CD4-positive, CD25-positive, alpha-beta regulatory T cell (primary cell): ENCODE measurements around the gene AP1B1. TPM values are rescaled to one million over a fixed set of nuclear protein-coding genes. Genes with fewer than 3 reads are reported as not detected.
A peak's percentile ranks its signal among the peaks of the same experiment; 100 is the strongest.
"Not testable (repeated sequence)": the region's sequence is repeated elsewhere in the genome, so short reads cannot be mapped to it uniquely, and the experiment has no call there.

Source experiments
- ATAC-seq, 2 donors: fragments of 150-1000 bp; cut with Tn5 transposase; one replicate each; pipeline ENCODE4 v1.10.0; 2021; ENCODE audit warnings: low read depth in 2 of 2, moderate number of reproducible peaks in 2 of 2, moderate library complexity in 1 of 2
- DNase-seq, 3 donors: peaks; one replicate each; pipeline versions ENCODE4 v3.0.0 to v3.0.0-alpha.2; 2012 to 2022; ENCODE audit warnings: mixed read lengths in 1 of 3
- H3K27ac ChIP-seq: one replicate; pipeline ENCODE4 v1.7.0; 2013; ENCODE audit warnings: mild to moderate bottlenecking, low read length; ENCODE audit not compliant: insufficient read depth, poor library complexity, severe bottlenecking
- H3K27me3 ChIP-seq: one replicate; pipeline ENCODE4 v1.7.0; 2013; ENCODE audit warnings: low read length; ENCODE audit not compliant: control insufficient read depth, insufficient read depth
- H3K36me3 ChIP-seq: one replicate; pipeline ENCODE4 v1.7.0; 2013; ENCODE audit warnings: mild to moderate bottlenecking, low read length, moderate library complexity; ENCODE audit not compliant: control insufficient read depth, insufficient read depth
- H3K4me1 ChIP-seq: 2 replicates; pipeline ENCODE4 v1.7.0; 2013; ENCODE audit warnings: mild to moderate bottlenecking, low read length; ENCODE audit not compliant: insufficient read depth, control insufficient read depth, poor library complexity, severe bottlenecking
- H3K4me3 ChIP-seq: one replicate; pipeline ENCODE4 v1.7.0; 2013; ENCODE audit warnings: low read depth, mild to moderate bottlenecking, low read length, moderate library complexity
- H3K9me3 ChIP-seq, 2 experiments: 1 replicate in 1 of 2; 2 replicates in 1 of 2; pipeline ENCODE4 v1.7.0; 2013; ENCODE audit warnings: low read length in 2 of 2, mild to moderate bottlenecking in 1 of 2, moderate library complexity in 1 of 2; ENCODE audit not compliant: control insufficient read depth in 2 of 2
- H3K27ac Mint-ChIP-seq, 3 donors: one replicate each; pipeline ENCODE4 v1.8.0; 2020 to 2022; ENCODE audit warnings: mild to moderate bottlenecking in 3 of 3, mixed read lengths in 3 of 3, moderate library complexity in 2 of 3
- H3K27me3 Mint-ChIP-seq: one replicate; pipeline ENCODE4 v1.8.0; 2022; ENCODE audit warnings: mild to moderate bottlenecking, mixed read lengths
- H3K36me3 Mint-ChIP-seq: one replicate; pipeline ENCODE4 v1.8.0; 2020; ENCODE audit warnings: mixed read lengths
- H3K4me1 Mint-ChIP-seq, 4 donors: one replicate each; pipeline ENCODE4 v1.8.0; 2020 to 2022; ENCODE audit warnings: mixed read lengths in 4 of 4, mild to moderate bottlenecking in 1 of 4
- H3K4me3 Mint-ChIP-seq, 4 donors: one replicate each; pipeline ENCODE4 v1.8.0; 2020 to 2022; ENCODE audit warnings: mild to moderate bottlenecking in 4 of 4, mixed read lengths in 4 of 4, moderate library complexity in 3 of 4
- H3K9me3 Mint-ChIP-seq, 7 donors: one replicate each; pipeline ENCODE4 v1.8.0; 2020 to 2022; ENCODE audit warnings: mixed read lengths in 7 of 7, mild to moderate bottlenecking in 3 of 7, moderate library complexity in 2 of 7
- polyA plus RNA-seq, 4 donors: library from polyadenylated mRNA; unstranded; fragments of 300-500 nt; fragmentation: Illumina TruSeq; gene quantifications; one replicate each; pipeline ENCODE4 v1.2.3, GENCODE V29; 2021
- total RNA-seq: library from RNA; stranded (reverse); gene quantifications from one replicate; pipeline ENCODE4 v1.2.3, GENCODE V29; 2022

AP1B1 gene
- total and polyA plus RNA-seq, 5 donors from 2014 or later, result 11.7 to 40.8 (median 14.7) TPM

- H3K4me3 ChIP-seq, H3K27me3 Mint-ChIP-seq, H3K27ac ChIP-seq, H3K36me3 ChIP-seq, H3K9me3 ChIP-seq, H3K4me1 ChIP-seq, H3K4me3 Mint-ChIP-seq, ATAC-seq, H3K9me3 Mint-ChIP-seq, DNase-seq, H3K27me3 ChIP-seq, H3K27ac Mint-ChIP-seq, H3K36me3 Mint-ChIP-seq: not testable (repeated sequence)
- peaks cover 0 to 21% (median 11%) of the 10 kb centered on the region in 4 donors for H3K4me1 Mint-ChIP-seq
These were observed 30.3 kb upstream of the AP1B1 start for GRCh38 chr22:29418704-29419103.

- not testable (repeated sequence) for H3K27me3 Mint-ChIP-seq, H3K9me3 ChIP-seq, H3K27me3 ChIP-seq, H3K4me1 ChIP-seq, H3K9me3 Mint-ChIP-seq, H3K36me3 ChIP-seq, H3K36me3 Mint-ChIP-seq
- H3K4me3 ChIP-seq, result peak overlapping the region; percentile 88
- peak overlapping the region; percentile 80 for H3K27ac ChIP-seq
- H3K4me3 Mint-ChIP-seq, result peak overlapping the region; percentile 69 to 95 (median 92)
- DNase-seq (peak; percentile 39 to 92 (median 69)), ATAC-seq (peak; percentile 85 to 86)
- peak overlapping the region; percentile 94 to 97 (median 96) for H3K27ac Mint-ChIP-seq
- H3K4me1 Mint-ChIP-seq, result peaks cover 0 to 29% (median 13%) of the 10 kb centered on the region in 4 donors
These were observed 26.7 kb upstream of the AP1B1 start for GRCh38 chr22:29414951-29415591.

GRCh38 chr22:29412772-29413171, 24.4 kb upstream of the AP1B1 start:
- H3K9me3 Mint-ChIP-seq, H3K36me3 ChIP-seq, H3K27ac Mint-ChIP-seq, H3K4me1 ChIP-seq, H3K9me3 ChIP-seq, H3K27me3 Mint-ChIP-seq, H3K4me3 ChIP-seq, H3K27ac ChIP-seq, H3K4me3 Mint-ChIP-seq, H3K36me3 Mint-ChIP-seq, H3K27me3 ChIP-seq: not testable (repeated sequence)
- ATAC-seq (peak; percentile 25 to 36), DNase-seq (peak in 1 of 3 donors; percentile 31)
- peaks cover 0 to 29% (median 14%) of the 10 kb centered on the region in 4 donors for H3K4me1 Mint-ChIP-seq

- not testable (repeated sequence) for DNase-seq, H3K27me3 Mint-ChIP-seq, H3K9me3 ChIP-seq, ATAC-seq, H3K27me3 ChIP-seq, H3K36me3 Mint-ChIP-seq, H3K4me3 ChIP-seq, H3K9me3 Mint-ChIP-seq, H3K27ac ChIP-seq, H3K4me1 ChIP-seq, H3K36me3 ChIP-seq
- peak overlapping the region in 1 of 4 donors; percentile 28 for H3K4me3 Mint-ChIP-seq
- H3K27ac Mint-ChIP-seq, result peak overlapping the region in 2 of 3 donors; percentile 56 to 69
- H3K4me1 Mint-ChIP-seq, result peaks cover 0 to 26% (median 15%) of the 10 kb centered on the region in 4 donors
These were observed 23.3 kb upstream of the AP1B1 start for GRCh38 chr22:29411569-29412211.

GRCh38 chr22:29408940-29409339, 20.6 kb upstream of the AP1B1 start:
- Histone ChIP-seq H3K9me3 (no peaks in the 10 kb centered on the region), H3K36me3 (no peaks in the 10 kb centered on the region), H3K4me1 (no peaks in the 10 kb centered on the region), H3K4me3 (no peak overlapping the region), H3K27ac (no peak overlapping the region), H3K27me3 (no peaks in the 10 kb centered on the region)
- peaks cover 5% of the 10 kb centered on the region for H3K27me3 Mint-ChIP-seq
- H3K9me3 Mint-ChIP-seq, result no peaks in the 10 kb centered on the region
- no peak for ATAC-seq
- no peak for DNase-seq
- no peak overlapping the region for H3K4me3 Mint-ChIP-seq
- no peaks in the 10 kb centered on the region for H3K36me3 Mint-ChIP-seq
- H3K4me1 Mint-ChIP-seq, result peaks cover 0 to 8% (median 4%) of the 10 kb centered on the region in 4 donors
- H3K27ac Mint-ChIP-seq, result no peak overlapping the region

- peaks cover 34% of the 10 kb centered on the region for H3K27me3 Mint-ChIP-seq
- H3K4me1 ChIP-seq, DNase-seq, H3K4me3 ChIP-seq, H3K4me1 Mint-ChIP-seq, ATAC-seq, H3K36me3 Mint-ChIP-seq, H3K9me3 ChIP-seq, H3K36me3 ChIP-seq, H3K27ac Mint-ChIP-seq, H3K9me3 Mint-ChIP-seq, H3K4me3 Mint-ChIP-seq, H3K27me3 ChIP-seq, H3K27ac ChIP-seq: not testable (repeated sequence)
These were observed 13.2 kb upstream of the AP1B1 start for GRCh38 chr22:29401538-29401937.

GRCh38 chr22:29400576-29400975, 12.2 kb upstream of the AP1B1 start:
- Histone ChIP-seq H3K27ac (no peak overlapping the region), H3K36me3 (no peaks in the 10 kb centered on the region), H3K9me3 (no peaks in the 10 kb centered on the region), H3K4me3 (no peak overlapping the region), H3K27me3 (peaks cover 4% of the 10 kb centered on the region), H3K4me1 (no peaks in the 10 kb centered on the region)
- H3K4me3 Mint-ChIP-seq, result no peak overlapping the region
- DNase-seq (no peak), ATAC-seq (no peak)
- no peaks in the 10 kb centered on the region for H3K4me1 Mint-ChIP-seq
- H3K36me3 Mint-ChIP-seq, result no peaks in the 10 kb centered on the region
- no peak overlapping the region for H3K27ac Mint-ChIP-seq
- H3K9me3 Mint-ChIP-seq, result no peaks in the 10 kb centered on the region
- H3K27me3 Mint-ChIP-seq, result peaks cover 37% of the 10 kb centered on the region

- H3K9me3 Mint-ChIP-seq, result no peaks in the 10 kb centered on the region
- no peaks in the 10 kb centered on the region for H3K9me3 ChIP-seq
These were observed 9.4 kb upstream of the AP1B1 start for GRCh38 chr22:29397791-29398190.

More at GRCh38 chr22:29397791-29398190, 9.4 kb upstream of the AP1B1 start:
- ATAC-seq, result no peak
- DNase-seq, result no peak
- peaks cover 4% of the 10 kb centered on the region for H3K27me3 ChIP-seq
- H3K27ac Mint-ChIP-seq, result no peak overlapping the region
- H3K4me1 Mint-ChIP-seq, result peaks cover 0 to 5% (median 2%) of the 10 kb centered on the region in 4 donors
- H3K27me3 Mint-ChIP-seq, result peaks cover 35% of the 10 kb centered on the region
- no peak overlapping the region for H3K27ac ChIP-seq
- H3K4me3 Mint-ChIP-seq, result no peak overlapping the region
- H3K36me3 Mint-ChIP-seq, result no peaks in the 10 kb centered on the region
- no peaks in the 10 kb centered on the region for H3K36me3 ChIP-seq
- H3K4me1 ChIP-seq, result peaks cover 4% of the 10 kb centered on the region
- no peak overlapping the region for H3K4me3 ChIP-seq
